ENCODE results near the gene TMEFF1.

TMEFF1 gene

GRCh38 chr9:100472788-100473275, at the start of gene TMEFF1:
Gene TMEFF1 (plus strand): TSS chr9:100473149. CDS start chr9:100473545, 396 bp downstream.
- peak within 1 kb of the TSS; percentile 49 for H3K4me3 ChIP-seq (ENCODE audit: severe bottlenecking)
- DNase-seq (ENCODE audit: low spot score) (no peak), ATAC-seq (ENCODE audit: low read depth) (peak; percentile 56)
- H3K4me1 ChIP-seq (ENCODE audit: insufficient read depth, poor library complexity, severe bottlenecking) = no peaks in the 10 kb centered on the region
- H3K27ac ChIP-seq (ENCODE audit: poor library complexity, severe bottlenecking) = no peak within 1 kb of the TSS
- H3K27me3 ChIP-seq (ENCODE audit: insufficient read depth, poor library complexity, severe bottlenecking) = no peaks in the 10 kb centered on the region
- H3K36me3 ChIP-seq (ENCODE audit: low read depth) = no peaks in the 10 kb centered on the region
- peak; percentile 29 for TF ChIP-seq CTCF (IDR thresholded peaks at IDR 0.05; ENCODE audit: poor library complexity, severe bottlenecking)
- H3K9me3 ChIP-seq (ENCODE audit: severe bottlenecking) = no peaks in the 10 kb centered on the region

- Histone ChIP-seq H3K9me3 (ENCODE audit: severe bottlenecking) (no peaks in the 10 kb centered on the region), H3K27me3 (ENCODE audit: insufficient read depth, poor library complexity, severe bottlenecking) (no peaks in the 10 kb centered on the region)
These were observed 47.2 kb upstream of the TMEFF1 start for GRCh38 chr9:100425758-100426157.

GRCh38 chr9:100426189-100426529, 46.8 kb upstream of the TMEFF1 start:
- H3K4me1 ChIP-seq (ENCODE audit: insufficient read depth, poor library complexity, severe bottlenecking) = peaks cover 24% of the 10 kb centered on the region
- peak overlapping the region; percentile 96 for H3K27ac ChIP-seq (ENCODE audit: poor library complexity, severe bottlenecking)
- no peak for TF ChIP-seq CTCF (IDR thresholded peaks at IDR 0.05; ENCODE audit: poor library complexity, severe bottlenecking)
- ATAC-seq (ENCODE audit: low read depth) (no peak), DNase-seq (ENCODE audit: low spot score) (no peak)
- no peaks in the 10 kb centered on the region for H3K27me3 ChIP-seq (ENCODE audit: insufficient read depth, poor library complexity, severe bottlenecking)
- no peaks in the 10 kb centered on the region for H3K9me3 ChIP-seq (ENCODE audit: severe bottlenecking)
- H3K36me3 ChIP-seq (ENCODE audit: low read depth) = no peaks in the 10 kb centered on the region
- peak overlapping the region; percentile 88 for H3K4me3 ChIP-seq (ENCODE audit: severe bottlenecking)

More at GRCh38 chr9:100425758-100426157, 47.2 kb upstream of the TMEFF1 start:
- H3K36me3 ChIP-seq (ENCODE audit: low read depth) = no peaks in the 10 kb centered on the region
- H3K27ac ChIP-seq (ENCODE audit: poor library complexity, severe bottlenecking) = peak overlapping the region; percentile 96
- ATAC-seq (ENCODE audit: low read depth) (no peak), DNase-seq (ENCODE audit: low spot score) (no peak)
- H3K4me1 ChIP-seq (ENCODE audit: insufficient read depth, poor library complexity, severe bottlenecking) = peaks cover 24% of the 10 kb centered on the region
- H3K4me3 ChIP-seq (ENCODE audit: severe bottlenecking) = no peak overlapping the region
- TF ChIP-seq CTCF (IDR thresholded peaks at IDR 0.05; ENCODE audit: poor library complexity, severe bottlenecking) = no peak

- Histone ChIP-seq H3K9me3 (ENCODE audit: severe bottlenecking) (no peaks in the 10 kb centered on the region), H3K4me3 (ENCODE audit: severe bottlenecking) (peak within 1 kb of the TSS; percentile 88), H3K4me1 (ENCODE audit: insufficient read depth, poor library complexity, severe bottlenecking) (peaks cover 24% of the 10 kb centered on the region), H3K27ac (ENCODE audit: poor library complexity, severe bottlenecking) (peak within 1 kb of the TSS; percentile 96), H3K27me3 (ENCODE audit: insufficient read depth, poor library complexity, severe bottlenecking) (no peaks in the 10 kb centered on the region), H3K36me3 (ENCODE audit: low read depth) (peaks cover 5% of the 10 kb centered on the region)
- ATAC-seq (ENCODE audit: low read depth) (peak; percentile 48), DNase-seq (ENCODE audit: low spot score) (peak; percentile 60)
- no peak for TF ChIP-seq CTCF (IDR thresholded peaks at IDR 0.05; ENCODE audit: poor library complexity, severe bottlenecking)
These were observed 46.2 kb upstream of the TMEFF1 start, which contains the start of gene MSANTD3 for GRCh38 chr9:100426530-100427365. Gene MSANTD3 (plus strand): TSS chr9:100427143. CDS start chr9:100441939, 14,796 bp downstream.

Data from RWPE2 (cell line).